ENCODE results near the gene SUGP1. TPM values are rescaled to one million over a fixed set of nuclear protein-coding genes. Genes with fewer than 3 reads are reported as not detected.

The SUGP1 gene
- polyA plus RNA-seq, 3 donors = 19.8 to 23.2 (median 22.2) TPM

DNA sequence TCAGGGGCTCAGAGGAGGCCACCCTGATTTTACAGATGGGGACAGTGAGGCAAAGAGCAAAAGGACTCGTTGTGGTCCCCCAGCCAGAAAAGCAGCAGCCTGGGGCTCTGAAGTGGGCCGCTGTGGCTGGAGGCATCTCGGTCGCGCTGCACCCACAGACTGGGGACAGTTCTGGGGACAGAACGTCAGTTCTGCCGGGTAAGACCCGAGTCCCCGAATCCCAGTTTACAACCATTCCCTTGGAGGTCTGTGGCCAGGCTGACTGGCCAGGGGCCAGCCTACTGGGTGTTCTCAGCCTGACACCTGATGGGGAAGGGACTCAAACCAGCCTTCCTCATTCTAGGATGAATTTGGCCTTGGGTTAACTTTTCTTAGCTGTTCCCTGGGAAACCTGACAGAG is 14.1 kb downstream of the SUGP1 start:
- 92 to 96% (median 93%) methylated on average over 9 of the region's 9 CpGs for WGBS, 3 donors
- H3K27ac ChIP-seq (ENCODE audit: low read depth, low read length) = no peak overlapping the region

DNA sequence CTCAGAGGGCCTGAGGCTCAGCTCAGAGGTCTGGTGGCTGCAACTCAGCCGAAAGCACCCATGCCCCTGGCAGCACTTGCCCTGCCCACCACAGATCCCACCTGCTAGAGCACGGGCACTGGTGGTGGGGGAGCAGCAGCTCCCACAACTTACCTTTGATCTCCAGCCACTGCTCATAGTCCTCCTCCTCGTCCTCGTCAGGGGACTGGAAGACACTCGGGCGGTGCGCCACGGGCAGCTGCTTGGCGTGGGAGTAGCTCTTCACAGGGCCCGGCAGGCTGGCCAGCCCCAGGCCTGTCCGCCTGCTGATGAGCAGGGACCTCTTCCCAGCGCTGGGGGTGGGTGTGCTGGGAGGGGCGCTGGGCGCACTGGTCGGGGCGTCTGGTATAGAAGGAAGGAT is 14.6 kb downstream of the SUGP1 start:
- WGBS, 3 donors = 89 to 95% (median 92%) methylated on average over 16 of the region's 16 CpGs
- H3K27ac ChIP-seq (ENCODE audit: low read depth, low read length) = no peak overlapping the region

DNA sequence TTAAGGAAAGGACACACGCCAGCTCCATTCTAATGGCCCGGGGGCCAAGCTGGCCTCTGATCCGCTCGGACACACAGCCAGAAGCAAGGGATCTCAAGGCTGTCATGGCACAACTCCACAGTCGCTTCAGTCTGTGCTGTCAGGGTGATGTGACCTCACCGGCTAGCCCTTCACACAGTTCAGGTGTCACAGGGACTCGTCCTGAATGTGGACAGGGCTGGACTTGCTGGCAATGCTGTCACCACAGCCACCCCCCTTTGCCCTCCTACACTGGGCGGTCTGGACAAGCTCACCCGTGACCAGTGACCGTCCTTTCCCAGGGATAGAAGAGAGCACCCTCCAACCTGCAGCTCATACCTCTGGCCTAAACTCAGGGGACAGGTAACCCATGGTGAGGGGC is 15.2 kb downstream of the SUGP1 start:
- 95 to 98% (median 96%) methylated on average over 10 of the region's 10 CpGs for WGBS, 3 donors
- no peak overlapping the region for H3K27ac ChIP-seq (ENCODE audit: low read depth, low read length)

DNA sequence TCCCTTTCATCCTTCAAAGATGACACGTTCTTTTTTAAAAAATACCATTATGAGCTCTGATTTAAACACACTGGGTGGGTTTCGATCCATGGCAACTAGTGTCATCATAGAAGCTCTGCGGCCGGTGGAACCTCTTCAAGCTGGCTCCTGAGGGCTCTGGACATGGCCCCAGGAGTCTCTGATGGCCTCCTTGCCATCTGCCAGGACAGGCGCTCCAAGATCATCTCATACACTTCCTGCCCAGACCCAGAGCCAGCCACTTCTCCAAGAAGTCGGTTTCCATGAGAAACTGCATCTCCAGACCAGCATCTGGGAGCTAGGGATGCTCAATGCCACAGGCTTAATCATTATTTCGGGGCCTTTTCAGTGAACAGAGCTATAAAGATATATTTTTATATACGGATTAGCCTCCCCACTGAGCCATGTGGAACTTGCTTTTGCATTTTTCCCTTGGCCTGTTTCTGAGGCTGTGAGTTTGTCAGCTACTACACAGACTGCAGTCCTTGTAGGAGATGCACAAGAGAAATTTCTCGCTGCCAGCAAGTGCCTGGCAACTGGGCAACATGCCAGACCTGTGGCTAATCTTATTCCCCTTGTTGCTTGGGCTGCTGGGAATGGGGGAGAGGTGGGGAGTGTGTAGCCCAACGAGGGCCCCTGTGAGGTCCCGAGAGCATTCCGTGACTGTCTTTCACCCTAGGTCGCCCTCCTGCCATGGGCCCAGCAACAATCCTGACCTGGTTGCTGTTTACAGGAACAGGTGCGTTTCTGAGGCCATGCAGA is 15.9 kb downstream of the SUGP1 start:
- H3K27ac ChIP-seq (ENCODE audit: low read depth, low read length) = no peak overlapping the region
- WGBS, 3 donors = 89 to 92% (median 90%) methylated on average over 14 of the region's 14 CpGs

DNA sequence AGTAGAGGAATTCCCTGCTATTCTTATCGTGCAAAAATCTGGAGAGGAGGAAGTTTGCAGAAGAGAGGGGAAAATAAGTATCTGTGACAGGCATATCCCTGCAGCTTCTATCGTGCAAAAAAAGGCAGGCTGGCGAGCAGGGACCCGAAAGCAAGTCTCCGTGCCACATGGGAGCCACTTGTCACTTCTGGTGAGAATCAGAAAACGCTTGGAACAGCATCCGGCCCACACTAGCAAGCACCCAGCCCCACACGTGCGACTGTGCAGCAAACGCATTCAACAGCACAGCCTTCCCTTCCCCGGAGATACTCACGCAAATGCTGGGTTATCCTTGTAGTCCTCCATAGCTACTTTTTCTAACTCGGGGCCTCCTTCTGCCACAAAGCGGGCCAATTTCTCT is 16.9 kb downstream of the SUGP1 start:
- WGBS, 3 donors = 92 to 94% (median 92%) methylated on average over 14 of the region's 14 CpGs
- no peak overlapping the region for H3K27ac ChIP-seq (ENCODE audit: low read depth, low read length)

DNA sequence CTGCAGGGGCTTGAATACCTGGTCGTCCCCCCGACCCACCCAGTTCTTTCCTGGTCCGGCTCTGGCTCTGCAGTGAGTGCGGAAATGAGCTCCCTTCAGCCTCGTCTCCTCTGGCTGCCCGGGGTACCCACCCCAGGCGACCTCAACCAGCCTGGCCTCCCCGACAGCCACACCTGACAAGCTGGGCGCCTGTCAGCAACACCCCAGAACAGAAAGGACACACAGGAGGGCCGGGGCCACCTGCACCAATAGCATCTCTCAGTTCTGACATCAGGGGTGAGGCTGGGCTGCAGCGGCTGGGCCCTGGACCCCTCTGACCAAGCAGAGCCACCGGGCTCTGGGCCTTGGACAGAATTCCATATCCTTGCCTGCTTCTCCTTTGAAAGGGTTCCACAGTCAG is 19.7 kb downstream of the SUGP1 start:
- H3K27ac ChIP-seq (ENCODE audit: low read depth, low read length) = no peak overlapping the region
- 96 to 98% (median 97%) methylated on average over 12 of the region's 12 CpGs for WGBS, 3 donors

DNA sequence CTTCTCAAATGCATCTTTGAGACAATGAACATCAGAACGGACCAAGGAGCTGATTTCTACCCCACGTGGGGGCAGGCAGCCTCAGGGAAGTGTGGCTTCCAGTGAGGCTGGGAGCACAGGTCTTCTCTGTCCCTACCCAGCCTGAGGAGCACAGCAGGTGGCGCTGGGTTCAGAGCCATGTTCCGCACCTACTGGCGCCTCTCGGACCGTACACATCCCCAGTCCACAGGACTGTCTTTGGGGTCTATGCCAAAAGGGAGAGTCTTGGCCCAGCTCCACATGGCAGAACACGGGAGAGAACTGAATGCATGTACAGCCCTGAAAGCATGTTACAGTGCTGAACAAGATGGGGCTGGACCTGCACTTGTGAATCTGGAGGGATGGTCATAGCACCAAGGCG is 22.6 kb downstream of the SUGP1 start:
- WGBS, 3 donors = 72 to 78% (median 75%) methylated on average over 9 of the region's 9 CpGs
- H3K27ac ChIP-seq (ENCODE audit: low read depth, low read length) = no peak overlapping the region

DNA sequence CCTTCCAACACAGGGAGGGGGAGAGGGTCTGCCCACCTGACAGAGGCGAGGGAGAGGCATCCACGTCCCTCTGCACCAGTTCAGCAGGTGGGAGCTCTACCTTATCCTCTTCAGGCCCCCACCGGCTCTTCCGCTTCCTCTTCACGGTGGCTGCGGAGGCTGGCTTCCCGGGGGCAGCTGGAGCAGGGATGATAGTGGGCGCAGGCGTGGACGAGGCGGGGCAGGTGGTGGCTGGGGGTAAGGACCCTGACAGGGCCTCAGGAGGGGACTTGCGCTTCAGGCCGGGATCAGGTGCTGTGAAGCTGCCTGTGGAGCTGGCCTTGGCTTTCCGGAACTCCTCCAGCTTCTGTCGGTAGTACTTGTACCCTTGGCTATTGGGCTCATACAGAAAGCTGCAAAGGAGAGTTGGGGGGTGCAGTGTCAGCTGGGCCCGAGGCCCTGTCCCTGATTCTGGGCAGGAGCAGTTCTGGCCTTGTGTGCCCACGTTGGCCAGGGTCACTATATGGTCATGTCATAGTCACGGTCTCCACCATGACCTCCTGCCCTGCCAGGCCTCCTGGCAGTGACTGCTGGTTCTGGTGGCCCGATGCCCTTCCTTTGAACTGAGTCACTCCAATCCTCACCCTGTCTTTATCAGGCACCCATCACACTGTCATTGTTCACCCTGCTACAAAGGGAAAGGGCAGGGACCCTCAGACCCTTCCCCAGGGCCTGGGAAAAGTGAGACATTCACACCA is 23.2 kb downstream of the SUGP1 start:
- H3K27ac ChIP-seq (ENCODE audit: low read depth, low read length) = no peak overlapping the region
- 89 to 93% (median 90%) methylated on average over 18 to 19 of the region's 19 CpGs for WGBS, 3 donors

DNA sequence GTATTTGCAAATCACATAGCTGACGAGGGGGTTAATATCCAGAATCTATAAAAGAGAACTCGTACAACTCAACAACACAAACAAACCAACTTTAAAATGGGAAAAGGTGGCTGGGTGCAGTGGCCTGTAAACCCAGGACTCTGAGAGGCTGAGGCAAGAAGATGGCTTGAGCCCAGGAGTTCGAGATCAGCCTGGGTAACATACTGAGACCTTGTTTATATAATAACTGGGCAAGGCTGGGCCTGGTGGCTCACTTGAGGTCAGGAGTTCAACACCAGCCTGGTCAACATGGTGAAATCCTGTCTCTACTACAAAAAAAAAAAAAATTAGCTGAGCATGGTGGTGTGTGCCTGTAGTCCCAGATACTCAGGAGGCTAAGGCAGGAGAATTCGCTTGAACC is 25.4 kb downstream of the SUGP1 start:
- 92 to 97% (median 92%) methylated on average over 4 of the region's 4 CpGs for WGBS, 3 donors
- no peak overlapping the region for H3K27ac ChIP-seq (ENCODE audit: low read depth, low read length)

DNA sequence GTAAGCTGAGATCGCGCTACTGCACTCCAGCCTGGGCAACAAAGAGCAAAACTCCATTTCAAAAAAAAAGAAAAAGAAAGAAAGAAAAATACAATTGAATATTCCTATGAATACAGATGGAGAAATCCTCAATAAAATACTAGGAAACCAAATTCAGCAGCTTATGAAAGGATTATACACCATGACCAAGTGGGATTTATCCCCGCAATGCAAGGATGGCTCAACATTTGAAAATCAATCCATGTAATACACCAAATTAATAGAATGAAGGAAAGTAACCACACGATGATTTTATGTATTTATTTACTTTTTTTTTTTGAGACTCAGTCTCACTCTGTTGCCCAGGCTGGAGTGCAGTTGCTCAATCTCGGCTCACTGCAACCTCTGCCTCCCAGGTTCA is 27.7 kb downstream of the SUGP1 start:
- no peak overlapping the region for H3K27ac ChIP-seq (ENCODE audit: low read depth, low read length)
- 97 to 98% (median 98%) methylated on average over 5 of the region's 5 CpGs for WGBS, 3 donors

DNA sequence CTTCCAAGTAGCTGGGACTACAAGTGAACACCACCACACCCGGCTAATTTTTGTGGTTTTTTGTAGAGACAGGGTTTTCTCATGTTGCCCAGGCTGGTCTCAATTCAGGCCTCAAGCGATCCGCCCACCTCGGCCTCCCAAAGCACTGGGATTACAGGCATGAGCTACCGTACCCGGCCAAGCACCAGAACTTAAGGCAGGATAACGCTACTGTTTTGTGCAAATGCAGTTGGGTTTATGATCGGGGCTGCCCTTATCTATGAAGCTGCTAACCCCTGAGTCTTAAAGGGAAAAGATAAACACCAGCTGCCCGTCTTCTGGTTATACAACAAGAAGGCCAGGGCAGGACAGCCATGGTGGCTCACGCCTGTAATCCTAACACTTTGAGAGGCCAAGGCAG is 34.6 kb downstream of the SUGP1 start:
- no peak overlapping the region for H3K27ac ChIP-seq (ENCODE audit: low read depth, low read length)
- WGBS, 3 donors = 94 to 98% (median 97%) methylated on average over 10 of the region's 10 CpGs

DNA sequence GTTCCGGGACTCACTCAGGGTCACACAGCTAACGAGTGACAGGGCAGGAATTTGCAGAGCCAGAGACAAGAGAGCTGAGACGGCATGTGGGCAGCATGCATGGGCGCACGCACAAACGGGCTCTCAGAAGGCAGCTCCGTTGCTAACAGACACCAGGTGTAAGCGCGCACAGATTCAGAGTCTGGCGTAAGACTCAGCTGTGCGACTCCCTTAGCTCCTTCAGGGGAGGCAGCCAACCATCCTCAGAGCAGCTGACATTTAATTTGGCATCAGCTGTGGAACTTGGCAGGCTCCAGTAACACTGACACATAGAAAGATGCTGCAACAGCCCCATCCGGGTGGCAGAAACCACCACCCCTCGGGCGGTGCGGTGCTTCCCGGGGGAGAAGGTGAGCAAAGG is 39.7 kb downstream of the SUGP1 start:
- whole genome bisulfite sequencing, 3 donors = 76 to 94% (median 89%) methylated on average over 16 of the region's 16 CpGs
- no peak overlapping the region for H3K27ac ChIP-seq (ENCODE audit: low read depth, low read length)

DNA sequence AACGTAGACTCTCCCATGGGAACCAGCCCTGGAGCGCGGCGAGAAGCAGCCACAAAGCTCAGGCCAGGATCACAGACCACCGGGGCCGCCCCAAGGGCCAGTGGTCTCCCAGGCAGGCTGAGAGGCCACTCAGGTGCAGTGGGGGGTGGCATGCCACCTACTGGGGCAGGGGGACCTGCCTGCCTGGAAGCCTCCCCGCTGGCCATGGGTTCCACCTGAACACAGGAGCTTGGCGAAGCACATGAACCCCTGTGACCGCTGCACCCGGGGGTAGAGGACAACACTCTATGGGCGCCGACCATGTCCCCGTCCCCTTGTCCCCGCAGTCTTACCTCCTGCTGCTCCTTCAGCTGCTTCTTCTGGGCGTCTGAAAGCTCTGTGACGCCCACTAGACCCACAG is 40.5 kb downstream of the SUGP1 start:
- WGBS, 3 donors = 93 to 98% (median 97%) methylated on average over 16 of the region's 16 CpGs
- no peak overlapping the region for H3K27ac ChIP-seq (ENCODE audit: low read depth, low read length)

DNA sequence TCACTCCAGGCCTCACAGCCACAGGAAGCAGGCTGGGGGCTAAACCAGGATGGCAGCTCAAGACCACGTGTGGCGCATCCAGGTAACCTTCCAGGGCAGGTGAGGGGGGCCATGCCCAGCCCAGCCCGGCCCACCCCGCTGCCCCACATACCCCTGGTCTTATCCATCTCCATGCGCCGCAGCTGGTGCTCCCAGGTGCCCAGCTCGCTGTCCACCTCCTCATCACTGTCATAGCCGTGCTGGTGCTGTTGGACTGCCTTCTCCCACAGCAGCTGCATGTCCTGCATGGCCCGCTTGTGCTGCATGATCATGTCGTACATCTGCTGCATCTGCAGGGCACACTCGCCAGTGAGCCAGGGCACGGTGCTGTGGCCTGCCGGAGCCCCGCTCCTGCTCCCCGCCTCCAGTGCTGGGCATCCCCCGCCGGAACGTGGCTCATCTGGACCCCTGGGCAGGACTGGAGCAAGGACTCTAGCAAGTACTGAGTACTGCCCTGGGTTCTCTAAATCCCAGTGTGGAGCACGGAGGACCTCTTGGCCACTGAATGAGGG is 41.2 kb downstream of the SUGP1 start:
- no peak overlapping the region for H3K27ac ChIP-seq (ENCODE audit: low read depth, low read length)
- 91 to 98% (median 91%) methylated on average over 17 to 19 of the region's 19 CpGs for WGBS, 3 donors

DNA sequence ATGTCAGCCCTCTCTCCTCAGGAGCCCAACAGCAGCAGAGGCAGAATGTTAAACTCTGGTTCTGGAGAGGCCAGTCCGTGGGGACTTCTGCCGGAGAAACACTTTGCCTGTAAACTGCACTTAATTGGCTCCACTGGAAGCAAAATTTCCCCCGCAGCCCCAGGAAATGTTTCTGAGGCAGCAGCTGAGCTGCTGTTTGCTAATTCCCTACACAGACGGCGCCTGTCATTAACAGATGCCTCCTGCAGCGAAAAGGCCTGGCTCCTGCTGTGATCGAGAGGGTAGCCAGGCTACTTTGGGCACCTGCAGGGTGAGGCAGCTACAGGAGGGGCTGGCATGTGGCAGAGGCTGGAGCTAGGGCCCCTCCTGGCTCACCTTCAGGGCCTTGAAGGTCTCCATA is 42.0 kb downstream of the SUGP1 start:
- WGBS, 3 donors = 91 to 97% (median 94%) methylated on average over 7 of the region's 7 CpGs

DNA sequence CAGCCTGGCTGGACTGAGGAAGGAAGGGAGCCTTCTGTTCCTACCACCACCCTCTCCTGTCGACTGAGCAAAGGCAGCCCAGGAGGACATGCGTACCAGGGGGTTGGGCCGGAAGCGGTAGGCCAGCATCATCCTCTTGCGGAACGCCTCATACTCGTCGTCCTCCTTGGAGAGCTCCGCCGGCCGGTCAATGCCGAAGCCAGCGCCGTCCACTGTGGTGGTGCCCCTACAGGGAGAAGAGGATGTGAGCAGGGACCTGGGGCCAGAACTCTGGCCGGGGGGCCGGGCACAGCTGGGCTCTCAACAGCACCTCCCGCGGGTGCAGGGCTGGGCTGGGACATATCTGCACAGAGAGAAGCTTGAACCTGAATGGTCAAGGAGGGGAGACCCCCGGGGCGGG is 43.5 kb downstream of the SUGP1 start:
- 88 to 98% (median 95%) methylated on average over 15 to 20 of the region's 20 CpGs for WGBS, 3 donors
- no peak overlapping the region for H3K27ac ChIP-seq (ENCODE audit: low read depth, low read length)

More for the DNA sequence above, 42.0 kb downstream of the SUGP1 start:
- no peak overlapping the region for H3K27ac ChIP-seq (ENCODE audit: low read depth, low read length)

DNA sequence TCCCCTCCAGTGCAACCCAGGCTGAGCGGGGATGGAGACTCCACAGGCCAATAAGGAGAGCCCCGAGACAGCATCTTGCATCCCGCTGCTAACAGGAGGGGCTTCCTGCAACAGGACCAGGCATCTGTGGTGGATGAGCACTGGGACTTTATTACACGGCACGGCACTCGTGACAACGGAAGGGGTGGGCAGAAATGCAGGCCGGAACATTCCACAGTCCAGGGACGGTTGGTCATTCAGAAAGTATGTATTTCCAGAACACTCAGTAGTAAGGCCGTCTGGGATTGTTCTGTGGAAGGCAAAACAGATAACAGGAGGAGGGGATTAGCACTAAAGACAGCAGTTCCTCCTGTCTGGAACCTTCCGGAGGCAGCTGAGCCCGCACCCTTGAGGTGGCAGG is 43.9 kb downstream of the SUGP1 start:
- H3K27ac ChIP-seq (ENCODE audit: low read depth, low read length) = no peak overlapping the region
- WGBS, 3 donors = 82 to 89% (median 89%) methylated on average over 12 of the region's 12 CpGs

DNA sequence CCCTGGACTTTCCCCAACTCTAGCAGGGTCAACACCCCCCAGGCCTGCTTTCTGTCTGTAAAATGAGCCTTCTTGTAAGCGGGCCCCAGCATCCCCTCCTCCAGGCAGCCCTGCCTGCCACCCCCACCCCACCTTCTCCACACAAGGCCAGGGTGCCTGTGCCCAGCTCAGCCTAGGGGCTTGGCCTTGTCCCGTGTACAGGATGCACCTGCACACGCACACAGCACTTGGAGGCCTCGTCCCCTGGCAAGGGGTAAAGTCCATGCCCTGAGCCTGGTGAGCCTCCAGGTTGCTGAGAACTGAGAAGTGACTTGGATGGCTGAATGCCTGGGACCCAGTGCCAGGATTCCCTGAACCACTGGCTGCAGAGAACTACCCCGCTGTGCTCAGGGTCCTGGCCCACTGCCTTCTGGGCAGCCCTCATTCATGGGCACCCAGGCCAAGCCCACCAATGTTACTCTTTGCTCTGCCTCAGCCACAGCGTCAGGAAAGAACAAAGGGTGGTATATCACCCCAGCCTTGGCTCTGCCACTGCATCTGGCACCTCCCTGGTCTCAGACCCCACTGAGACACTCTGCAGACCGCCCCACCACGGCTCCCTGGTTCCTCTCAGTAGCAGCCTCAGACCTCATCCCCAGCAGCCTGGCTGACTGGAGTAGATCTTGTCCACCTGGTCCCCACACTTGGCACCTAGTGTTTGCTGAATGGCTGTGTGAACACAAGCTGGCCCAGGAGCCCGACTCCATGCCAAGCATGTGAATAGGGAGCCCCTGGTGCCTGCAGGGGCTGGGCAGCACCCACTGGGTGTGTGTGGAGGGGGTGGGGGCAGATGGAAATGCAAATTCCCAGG is 45.4 kb downstream of the SUGP1 start:
- no peak overlapping the region for H3K27ac ChIP-seq (ENCODE audit: low read depth, low read length)
- WGBS, 3 donors = 53 to 78% (median 68%) methylated on average over 9 of the region's 9 CpGs

DNA sequence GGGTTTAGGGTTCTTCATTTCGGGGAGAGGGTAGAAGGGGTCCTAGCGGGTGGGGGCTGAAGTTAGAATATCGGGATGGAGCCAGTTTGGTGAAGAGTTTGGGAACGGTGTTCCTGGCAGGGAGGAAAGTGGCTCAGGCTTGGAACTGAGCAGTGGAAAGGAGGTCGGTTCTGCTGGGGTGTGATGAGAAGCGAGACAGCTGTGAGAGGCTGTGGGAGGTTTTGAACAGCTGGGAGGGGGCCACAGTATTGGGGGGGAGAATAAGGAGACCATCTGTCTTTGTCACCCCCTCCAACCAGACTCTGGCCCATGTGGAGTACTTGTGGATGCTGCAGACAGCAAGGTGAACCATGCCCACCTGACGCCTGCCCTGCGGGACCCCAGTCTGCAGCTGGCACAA is 46.2 kb downstream of the SUGP1 start:
- no peak overlapping the region for H3K27ac ChIP-seq (ENCODE audit: low read depth, low read length)
- 71 to 85% (median 78%) methylated on average over 8 of the region's 8 CpGs for WGBS, 3 donors
